HG02943 (cell line): ENCODE measurements around the gene PHF21B.
"Not testable (repeated sequence)": the region's sequence is repeated elsewhere in the genome, so short reads cannot be mapped to it uniquely, and the experiment has no call there.

Experiments
- ATAC-seq: cut with Tn5 transposase; IDR thresholded peaks from one replicate; pipeline ENCODE4 v1.9.1; 2021; ENCODE audit warnings: mild to moderate bottlenecking, low read depth, moderate library complexity; ENCODE audit not compliant: unreplicated experiment

Gene PHF21B

DNA sequence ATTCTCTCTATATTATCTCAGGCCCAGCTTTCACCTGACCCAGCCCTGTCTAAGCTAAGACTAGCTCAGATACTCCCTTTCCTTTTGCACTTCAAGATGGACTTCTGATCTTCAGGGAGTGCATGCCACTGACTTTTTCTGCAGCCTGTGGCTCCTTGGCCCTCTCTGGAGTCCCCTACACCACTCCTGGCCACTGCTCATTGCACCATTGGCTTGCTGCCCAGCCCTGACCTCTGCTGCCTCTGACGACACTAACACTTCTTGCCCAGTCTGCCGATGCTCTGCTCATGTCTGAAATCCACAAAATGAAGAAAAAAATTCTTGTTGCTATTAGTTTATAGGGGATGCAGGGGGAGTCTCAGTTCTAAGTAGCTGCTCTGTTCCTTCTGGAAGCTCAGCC, 106.6 kb downstream of the PHF21B start:
- ATAC-seq: not testable (repeated sequence)

- no peak for ATAC-seq
Measured at GRCh38 chr22:44901301-44901700, 108.5 kb downstream of the PHF21B start.

DNA sequence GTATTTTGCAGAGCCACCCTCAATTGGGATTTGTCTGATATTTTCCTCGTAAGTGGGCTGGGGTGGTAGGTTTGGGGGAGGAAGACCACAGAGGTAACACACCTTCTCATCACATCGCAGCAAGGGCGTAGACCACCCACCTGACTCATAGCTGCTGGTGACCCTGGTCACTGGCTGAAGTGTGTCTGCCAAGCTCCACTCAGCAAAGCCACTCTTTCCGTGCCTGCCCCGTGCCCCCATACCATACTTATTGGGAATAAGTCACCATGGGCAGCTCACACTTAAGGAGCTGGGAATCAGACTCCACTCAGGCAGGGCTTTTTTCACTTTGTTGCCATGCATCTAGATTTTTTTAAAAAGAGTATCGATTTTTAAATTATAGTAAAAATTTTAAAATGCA, 111.6 kb downstream of the PHF21B start:
- no peak for ATAC-seq

DNA sequence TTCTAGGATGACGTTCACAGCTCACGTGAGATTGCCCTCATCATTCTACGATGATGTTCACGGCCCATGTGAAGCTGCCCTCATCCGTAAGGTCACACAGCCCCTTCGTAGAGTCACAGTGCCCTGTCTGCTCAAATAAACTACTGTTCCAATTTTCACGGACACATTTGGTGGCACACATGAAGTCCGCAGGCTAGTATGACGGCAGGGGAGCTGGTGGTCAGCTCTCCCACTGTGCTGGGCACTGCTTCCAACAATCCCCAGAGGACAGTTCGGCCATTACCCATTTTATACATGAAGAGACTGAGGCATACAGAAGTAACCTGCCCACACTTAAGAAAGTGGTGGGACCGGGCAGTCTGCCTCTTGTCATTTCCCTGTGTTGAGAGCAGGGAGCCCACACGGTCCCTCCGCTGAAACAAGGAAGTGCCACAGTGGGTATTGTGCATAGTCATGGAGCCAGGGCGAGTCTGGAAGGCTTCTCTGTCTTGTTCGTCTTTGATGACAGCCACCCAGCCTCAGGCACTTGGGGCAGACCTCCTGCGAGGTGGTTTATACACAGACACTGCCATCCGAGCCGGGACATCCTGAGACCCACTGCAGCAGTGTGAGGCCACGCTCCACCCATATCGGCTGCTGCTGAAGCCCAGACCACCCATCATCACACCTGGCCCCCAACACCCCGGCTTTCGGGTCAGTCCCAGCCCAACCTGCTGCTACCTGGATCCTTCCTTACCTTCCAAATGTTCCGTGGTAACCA, 114.3 kb downstream of the PHF21B start:
- ATAC-seq: no peak

DNA sequence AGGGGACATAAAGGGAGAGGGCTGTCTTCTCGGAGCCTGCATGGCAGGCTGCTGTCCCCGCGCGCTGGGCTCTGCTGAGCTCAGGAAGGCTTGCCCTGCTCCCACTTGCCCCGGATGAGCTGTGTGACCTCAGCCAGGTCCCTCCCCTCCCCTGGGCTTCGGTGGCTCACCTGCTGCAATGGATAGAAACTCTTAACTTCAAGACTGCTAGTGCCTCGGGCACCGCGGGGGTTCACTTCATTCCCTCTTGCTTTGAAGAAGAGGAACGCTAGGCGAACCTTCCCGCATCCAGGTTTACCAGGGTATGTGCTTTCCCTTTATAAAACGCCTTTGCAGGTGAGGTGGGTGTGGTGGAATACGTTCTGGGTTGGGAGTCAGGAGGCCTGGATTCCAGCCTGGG, 115.0 kb downstream of the PHF21B start:
- no peak for ATAC-seq

GRCh38 chr22:44894321-44894720, 115.5 kb downstream of the PHF21B start:
- ATAC-seq: no peak

GRCh38 chr22:44893731-44894080, 116.1 kb downstream of the PHF21B start:
- no peak for ATAC-seq

GRCh38 chr22:44892803-44893730, 116.7 kb downstream of the PHF21B start:
- ATAC-seq: no peak

DNA sequence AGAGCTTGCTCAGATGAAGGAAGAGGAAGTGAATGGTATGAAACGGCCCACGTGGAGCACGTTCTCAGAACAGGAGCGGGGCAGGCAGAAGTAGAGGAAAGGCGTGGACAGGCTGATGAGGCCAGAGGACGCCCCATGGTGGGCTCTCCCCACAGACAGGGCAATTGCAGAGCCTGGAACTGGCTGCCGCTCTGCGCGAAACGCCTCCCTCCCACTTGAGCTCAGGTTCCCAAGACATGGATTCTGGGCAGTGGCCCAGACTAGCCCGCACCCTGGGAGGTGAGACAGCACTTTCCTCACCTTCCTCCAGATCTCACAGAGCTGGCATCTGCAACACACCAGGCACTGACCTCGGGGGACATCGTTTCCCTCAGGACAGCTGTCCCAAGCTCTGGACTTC, 117.6 kb downstream of the PHF21B start:
- no peak for ATAC-seq

DNA sequence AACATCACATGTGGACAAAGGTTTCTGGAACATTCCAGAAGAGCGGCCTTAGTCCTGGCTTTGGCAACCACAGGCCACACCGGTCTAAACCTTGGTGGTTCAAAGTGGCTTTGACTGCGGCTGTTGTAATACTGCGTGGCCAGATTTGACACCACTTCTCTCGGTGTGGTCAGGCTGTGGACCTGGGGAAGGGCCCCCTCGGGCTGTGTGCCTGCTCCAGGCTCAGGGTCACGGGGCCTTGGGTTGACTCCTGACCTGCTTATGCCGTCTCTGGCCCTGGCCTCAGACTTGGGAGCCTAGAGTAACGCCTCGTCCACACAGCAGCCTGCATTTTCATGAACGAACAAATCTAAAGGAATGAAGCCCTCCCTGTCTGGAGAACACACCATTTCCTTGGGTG, 118.0 kb downstream of the PHF21B start:
- ATAC-seq: no peak

GRCh38 chr22:44891293-44891747, 118.5 kb downstream of the PHF21B start:
- no peak for ATAC-seq

- ATAC-seq: no peak
Measured at GRCh38 chr22:44890416-44891292, 119.2 kb downstream of the PHF21B start.

GRCh38 chr22:44889255-44889878, 120.4 kb downstream of the PHF21B start:
- ATAC-seq: no peak

DNA sequence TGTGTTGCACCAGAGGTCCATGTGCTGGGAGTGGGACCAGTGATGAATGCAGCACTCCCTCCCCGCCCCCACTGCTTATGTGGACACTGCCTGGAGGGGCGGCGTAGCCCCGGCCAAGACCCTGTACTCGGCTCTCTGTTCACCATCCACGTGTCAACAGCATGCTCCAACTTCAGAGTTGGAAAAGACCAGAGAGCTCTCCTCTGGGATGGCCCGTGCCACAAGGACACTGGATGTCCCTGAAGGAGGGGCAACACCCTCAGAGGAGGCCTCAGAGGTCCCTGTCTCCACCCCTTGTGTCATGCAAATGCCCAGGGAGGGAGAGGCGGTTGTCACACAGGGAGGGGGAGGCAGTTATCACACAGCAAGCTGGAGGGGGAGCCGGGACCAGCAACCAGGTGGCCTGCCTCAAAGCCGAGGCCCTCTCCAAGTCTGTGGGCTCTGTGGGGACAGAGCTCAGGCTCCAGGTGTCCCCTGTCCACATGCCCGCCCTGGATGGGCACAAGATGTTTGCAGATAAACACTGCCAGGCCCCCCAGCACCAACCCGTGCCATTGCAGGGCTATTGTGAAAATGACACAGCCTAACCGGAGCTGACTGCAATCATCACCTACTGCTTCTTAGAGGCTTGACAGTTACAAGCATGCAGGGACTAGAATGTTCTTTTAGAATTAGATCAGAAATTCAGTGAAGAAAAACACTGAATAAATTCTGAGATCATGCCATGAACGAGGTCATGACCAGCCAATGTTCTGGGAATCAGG, 121.1 kb downstream of the PHF21B start:
- ATAC-seq: no peak

- ATAC-seq: no peak
Measured at GRCh38 chr22:44887941-44888366, 121.9 kb downstream of the PHF21B start.

DNA sequence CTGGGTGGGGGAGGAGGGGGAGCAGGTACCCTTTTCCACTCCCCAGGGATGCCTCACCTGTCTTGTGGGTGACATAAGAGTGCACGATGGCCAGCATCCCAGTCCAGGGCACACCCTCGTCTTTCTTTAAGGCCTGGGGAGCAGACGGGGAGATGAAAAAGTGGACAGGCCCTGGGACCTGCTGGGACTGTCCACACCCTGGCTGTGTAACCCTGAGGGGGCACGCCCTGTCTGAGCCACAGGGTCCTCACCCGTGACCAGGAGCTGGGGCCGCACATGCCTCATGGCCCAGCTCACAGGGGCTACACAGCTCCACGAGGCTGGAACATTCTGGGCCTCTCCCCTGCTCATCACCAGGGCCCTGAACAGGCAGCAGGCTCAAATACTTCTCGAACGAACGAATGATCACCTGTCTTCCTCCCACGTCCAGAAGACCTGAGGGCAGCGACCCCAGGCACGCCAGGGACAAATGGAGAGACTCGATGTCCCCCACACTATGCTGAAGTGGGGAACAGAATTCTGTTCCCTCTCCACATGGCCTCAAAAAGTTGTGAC, 123.9 kb downstream of the PHF21B start:
- no peak for ATAC-seq

DNA sequence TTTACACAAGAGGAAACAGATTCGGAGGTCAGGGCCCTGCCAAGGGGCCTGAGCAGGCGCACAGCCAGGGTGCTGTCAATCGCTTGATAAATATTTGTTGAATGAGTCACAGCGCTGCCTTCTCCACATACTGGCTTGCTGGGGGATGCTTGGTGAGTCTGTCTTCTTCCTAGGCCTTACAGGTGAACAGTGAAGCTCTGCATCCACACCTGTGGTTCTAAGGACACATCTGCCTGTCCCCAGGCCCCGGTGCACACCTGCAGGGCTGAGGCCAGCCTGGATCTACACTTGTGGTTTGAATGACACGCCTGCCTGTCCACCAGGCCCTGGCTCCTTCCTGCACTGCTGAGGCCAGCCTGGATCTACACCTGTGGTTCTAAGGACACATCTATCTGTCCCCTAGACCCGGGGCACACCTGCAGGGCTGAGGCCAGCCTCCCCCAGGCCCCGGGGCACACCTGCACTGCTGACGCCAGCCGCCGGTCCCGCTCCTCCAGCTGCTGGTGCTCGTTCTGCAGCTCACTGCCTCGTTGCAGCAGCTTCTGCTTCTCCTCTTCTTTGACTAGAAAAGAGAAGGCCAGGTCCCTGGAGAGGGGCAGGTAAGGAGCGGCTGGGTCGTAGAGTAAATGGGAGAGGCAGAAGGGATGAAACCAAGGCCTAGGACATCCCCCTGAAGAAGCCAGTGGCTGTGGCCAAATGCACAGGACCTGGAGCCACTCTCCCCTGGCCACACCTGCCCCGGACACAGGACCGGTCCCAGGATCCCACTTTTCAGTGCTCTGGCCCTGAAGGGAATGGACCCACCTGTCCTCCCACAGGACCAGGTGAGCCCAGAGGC, 124.6 kb downstream of the PHF21B start:
- ATAC-seq: no peak

- no peak for ATAC-seq
Measured at GRCh38 chr22:44884562-44884961, 125.2 kb downstream of the PHF21B start.
